HG03159 (cell line): Measurements from ENCODE around the gene TNFRSF13B.
"Not testable (repeated sequence)": the region's sequence is repeated elsewhere in the genome, so short reads cannot be mapped to it uniquely, and the experiment has no call there.

ENCODE experiments used
- ATAC-seq: cut with Tn5 transposase; IDR thresholded peaks from one replicate; pipeline ENCODE4 v1.9.1; 2021; ENCODE audit warnings: mild to moderate bottlenecking, moderate library complexity; ENCODE audit not compliant: unreplicated experiment

Gene TNFRSF13B

DNA sequence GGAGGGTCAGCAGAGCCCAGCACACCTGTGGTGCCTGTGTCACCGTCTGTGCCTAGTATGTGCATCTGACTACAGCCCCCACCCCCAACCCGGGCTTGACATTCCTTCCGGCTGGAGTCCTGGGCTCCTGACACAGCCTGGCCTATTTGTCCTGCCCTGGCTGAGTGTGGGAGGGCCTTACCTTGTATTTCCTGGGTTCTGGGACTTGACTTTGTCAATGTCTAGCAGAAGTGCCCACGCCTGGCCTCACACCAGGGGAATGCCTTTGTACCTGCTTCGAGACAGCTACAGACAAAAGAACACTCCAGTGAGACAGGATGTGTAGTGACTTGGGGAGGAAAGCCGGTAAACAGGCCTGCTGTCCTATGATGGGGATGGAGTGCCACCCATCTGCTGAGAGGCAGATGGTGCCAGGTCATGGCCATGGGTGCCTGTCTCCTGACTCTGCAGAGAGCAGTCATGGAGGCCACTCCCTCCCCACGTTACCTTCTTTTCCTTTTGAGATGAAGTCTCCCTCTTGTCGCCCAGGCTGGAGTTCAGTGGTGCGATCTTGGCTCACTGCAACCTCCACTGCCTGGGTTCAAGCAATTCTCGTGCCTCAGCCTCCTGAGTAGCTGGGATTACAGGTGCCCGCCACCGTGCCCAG is 42.8 kb downstream of the TNFRSF13B start:
- ATAC-seq = no peak

DNA sequence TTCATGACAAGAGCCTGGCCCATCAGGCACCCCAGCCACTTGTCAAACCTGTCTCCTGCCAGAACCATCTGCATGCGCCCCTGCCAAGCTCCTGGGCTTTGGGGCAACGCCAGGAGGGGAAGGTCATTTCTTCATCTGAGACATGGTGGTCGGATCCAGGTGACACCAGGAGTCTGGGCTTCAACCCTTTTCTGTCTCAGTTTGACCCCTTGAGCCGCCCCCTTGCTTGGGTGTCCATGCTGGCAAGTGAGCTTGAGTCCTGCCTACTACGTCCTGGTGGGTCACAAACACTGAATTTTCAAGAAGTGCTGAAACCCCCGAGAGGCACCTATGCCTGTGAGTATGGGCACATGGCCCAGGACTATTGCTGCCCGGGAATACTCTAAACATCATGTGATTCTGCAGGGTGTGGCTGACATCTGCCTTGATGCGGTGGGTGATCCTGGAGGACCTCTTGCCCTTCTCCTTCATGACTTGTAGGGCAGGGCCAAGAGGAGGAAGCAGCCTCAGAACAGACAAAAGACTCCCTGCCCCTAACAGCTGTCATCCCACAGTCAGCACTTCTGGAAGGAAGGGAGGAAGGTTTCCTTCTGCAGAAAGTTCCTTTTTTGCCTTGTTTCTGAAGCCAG is 43.4 kb downstream of the TNFRSF13B start:
- no peak for ATAC-seq

DNA sequence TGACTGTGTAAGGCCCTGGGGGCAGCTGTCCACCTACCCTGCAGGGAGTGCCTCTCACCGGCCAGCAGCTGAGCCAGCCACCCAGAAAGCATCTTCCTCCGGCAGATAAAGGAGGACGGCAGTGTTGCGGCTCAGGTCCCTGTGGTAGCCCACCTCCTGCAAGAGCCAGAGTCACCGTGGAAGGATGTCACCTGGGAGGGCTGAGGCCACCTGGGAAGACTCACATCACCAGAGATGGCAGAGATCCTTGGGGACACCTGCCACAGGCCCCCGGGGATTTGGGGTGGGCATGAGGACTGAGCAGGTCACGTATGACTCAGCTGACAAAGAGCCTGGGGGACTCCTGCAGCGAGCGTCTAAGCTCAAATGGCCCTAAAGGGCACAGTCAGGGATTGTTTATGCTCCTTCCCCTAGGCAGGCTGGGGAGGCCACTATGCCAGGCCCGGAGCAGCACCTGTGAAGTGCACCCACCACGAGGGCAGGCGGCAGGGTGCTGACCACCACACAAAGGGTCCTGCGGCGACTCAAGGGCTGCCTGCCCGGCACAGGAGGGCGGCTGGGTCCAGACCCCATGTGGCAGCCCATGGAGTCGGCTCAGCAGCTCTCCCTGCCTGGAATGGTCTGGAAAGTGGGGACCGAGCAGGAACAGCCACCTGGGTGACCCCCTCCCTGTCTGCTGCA is 44.1 kb downstream of the TNFRSF13B start:
- no peak for ATAC-seq

DNA sequence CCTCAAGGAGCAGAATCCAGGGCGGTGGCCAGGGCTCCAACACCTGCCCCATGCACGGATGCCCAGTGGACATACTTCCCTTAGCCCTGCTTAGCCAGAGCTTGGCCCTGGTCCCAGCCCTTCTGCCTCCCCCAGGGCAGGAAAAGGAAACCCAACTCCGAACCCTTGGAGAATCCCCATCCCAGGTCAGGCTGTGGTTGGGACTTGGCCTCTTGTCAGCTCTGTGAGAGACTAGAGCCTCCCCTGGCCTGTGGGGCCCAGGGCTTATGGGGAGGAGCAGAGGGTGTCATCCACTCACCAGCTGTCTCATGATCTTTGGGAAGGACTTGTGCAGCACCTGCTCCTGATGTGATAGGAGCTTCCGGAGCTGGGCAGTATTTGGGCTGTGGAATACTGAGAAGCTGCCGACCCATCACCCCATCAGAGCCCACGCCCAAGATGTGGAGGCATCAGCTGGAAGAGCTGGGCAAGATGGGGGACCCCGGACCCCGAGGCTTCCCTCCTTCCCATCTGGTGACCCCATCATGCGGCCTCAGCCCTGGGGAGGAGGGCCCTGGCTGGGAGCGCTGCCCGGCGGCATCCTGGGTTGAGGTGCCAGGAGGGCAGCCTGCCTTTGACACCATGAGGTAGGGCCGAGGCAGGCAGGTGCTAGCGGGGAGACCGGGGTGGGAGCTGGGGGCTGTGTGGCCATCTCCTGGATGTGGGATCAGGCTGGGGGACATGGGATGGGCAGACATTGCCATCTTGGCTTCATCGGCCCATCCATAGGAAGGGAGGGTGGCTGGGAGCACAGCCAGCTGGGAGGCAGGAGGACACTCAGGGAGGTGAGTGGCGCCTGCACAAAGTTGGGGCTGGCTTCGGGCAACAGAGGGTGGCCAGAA is 45.1 kb downstream of the TNFRSF13B start:
- no peak for ATAC-seq

DNA sequence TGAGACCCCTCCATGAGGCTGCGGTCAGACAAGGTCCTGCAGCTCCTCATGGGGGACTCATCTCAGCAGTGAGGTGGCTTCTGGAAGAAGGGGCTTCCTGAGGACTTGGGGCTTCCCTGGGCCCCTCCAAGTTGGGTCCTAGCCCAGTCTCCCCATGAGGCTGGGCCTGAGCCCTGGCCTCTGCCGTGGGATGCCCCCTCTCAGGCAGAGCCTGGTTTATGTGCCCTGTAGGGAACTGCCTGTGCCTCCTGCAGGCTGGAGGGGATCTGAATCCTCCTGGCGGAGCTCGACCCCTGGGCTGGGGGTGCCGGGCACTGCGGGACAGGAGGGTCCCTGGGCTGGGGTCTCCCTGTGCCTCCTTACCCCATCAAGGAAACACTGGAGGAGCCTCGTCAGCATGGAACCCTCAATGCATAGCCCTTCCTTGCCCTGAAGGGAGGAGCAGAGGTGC is 45.8 kb downstream of the TNFRSF13B start:
- ATAC-seq = no peak

DNA sequence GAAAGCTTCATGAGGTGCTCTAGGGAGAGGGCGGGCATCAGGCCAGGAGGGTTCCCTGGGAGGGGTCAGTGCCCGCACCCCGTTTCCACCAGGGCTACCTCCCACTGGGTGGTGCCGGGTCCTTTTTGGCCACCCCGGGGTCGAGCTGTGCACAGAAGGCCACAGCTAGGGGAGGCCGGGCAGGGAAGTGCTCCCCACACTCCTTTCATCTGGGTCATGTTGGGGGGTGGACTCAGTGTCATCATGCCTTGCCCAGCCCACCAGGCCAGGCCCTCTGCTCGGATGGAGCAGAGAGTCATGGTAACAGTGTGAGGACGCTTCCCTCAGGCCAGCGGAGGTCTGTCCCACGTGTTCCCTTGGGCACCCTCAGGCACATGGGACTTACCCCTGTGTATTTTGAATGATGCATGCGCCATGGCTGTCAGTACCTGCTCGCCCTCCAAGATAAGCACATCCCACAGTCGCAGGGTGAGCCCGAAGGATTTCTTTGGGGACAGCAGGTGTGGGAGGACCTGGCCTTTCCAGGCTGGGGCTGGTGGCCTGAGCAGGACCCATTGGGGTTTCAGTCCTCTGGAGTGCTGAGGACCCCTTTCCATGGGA is 46.4 kb downstream of the TNFRSF13B start:
- no peak for ATAC-seq

DNA sequence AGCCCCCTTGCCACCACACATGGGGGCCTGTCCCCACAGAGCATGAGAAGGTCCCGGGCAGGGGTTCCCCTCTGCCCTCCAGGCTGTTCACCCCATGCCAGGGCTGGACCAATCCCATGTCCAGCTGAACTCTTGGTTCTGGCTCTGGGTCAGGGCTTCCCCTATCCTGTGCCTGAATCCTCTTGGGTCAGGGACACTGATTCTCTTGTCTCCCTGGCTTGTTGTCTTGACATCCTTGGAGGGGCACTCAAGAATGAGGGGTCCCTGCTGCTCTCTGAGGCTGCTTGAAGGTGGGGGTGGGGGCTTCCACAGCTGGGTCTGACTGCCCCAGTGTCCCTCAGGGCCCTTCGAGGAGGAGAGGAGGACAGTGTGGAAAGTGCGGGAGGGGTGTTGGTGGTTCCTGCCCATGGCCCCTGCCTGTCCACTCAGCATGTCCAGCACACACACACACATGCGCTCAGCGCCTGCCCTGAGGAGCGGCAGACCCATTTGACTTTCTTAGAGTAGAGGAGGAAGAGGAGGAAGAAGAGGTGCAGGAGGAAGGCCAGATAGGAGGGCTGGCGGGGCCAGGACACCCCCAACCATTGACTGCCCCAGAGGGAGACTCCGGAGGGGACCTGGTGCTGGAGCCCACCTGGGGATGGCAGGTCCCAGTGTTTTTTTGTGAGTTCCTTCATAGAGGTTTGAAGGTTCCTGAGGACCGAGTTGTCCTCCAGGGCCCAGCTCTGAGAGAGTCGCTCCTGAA is 47.0 kb downstream of the TNFRSF13B start:
- ATAC-seq = no peak

DNA sequence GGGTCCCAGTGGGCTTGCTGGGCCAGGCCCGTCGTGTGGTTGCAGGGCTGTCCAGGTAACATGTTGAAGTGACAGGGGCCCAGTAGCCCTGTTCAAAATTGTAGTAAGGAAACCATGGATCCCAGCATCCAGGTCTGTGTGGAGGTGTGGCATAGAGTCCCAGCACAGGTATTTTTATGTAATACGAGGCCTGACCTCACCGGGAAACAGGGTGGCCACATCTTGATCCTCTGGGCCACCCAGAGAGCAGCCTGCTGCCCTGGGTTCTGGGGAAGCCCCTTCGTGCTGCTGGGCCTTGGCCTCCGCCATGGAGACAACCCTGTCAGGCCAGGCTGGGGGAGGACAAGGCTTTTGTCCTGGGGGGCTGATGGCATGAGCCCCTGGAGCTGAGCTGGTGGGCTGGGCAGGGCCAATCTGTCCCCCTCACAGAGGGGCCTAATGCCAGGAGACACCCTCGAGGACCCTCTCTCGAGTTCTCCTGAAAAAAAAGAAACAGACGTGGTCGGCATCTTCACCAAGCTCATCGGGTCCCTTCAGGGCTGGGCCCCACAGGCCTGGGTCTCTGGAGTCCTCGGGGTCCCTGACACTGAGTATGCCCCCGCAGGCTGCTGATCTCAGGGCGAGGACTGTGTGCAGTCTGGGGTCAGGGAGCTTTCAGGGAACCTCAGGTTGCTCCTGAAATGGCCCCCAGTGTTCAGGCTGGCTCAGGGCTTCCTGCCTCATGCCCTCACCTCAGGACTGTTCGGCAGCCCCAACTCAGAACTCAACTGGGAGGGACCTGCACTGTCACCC is 47.8 kb downstream of the TNFRSF13B start:
- no peak for ATAC-seq

DNA sequence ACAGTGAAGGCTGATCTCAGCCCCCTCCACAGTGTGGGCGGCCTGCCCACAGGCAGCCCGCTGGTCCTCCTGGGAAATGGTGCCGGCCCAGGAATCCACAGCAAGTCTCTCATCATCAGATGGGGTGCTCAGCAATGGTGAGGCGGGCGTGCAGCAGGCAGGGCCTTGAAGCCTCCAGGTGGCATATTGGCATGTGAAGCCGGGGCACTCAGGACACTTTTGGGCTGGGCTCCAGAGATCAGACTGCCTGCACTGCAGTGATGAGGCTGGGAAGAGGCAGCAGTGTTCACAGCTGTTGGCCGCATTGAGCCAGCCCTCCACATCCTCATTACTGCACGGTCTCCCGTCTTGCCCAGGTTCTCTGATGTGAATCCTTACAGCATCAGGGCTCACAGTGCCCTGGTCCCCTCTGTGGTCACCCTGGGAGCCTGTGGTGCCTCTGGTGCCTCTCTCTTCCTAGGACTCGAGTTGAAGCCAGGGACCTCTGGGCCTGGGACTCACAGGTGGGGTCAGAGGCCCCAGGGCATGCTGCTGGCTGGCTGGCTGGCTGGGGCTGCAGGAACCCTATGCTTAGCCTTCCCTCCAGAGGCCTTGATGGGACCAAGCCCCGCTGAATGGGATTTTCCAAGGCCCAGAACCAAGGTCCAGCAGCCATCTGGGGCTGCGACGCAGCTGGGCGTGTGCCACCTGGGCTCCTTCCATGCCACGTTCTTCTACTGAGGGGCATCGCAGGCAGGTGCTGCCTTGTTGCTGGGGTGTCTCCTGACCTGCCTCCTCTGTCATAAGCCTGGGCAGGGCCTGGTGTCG is 48.6 kb downstream of the TNFRSF13B start:
- no peak for ATAC-seq

DNA sequence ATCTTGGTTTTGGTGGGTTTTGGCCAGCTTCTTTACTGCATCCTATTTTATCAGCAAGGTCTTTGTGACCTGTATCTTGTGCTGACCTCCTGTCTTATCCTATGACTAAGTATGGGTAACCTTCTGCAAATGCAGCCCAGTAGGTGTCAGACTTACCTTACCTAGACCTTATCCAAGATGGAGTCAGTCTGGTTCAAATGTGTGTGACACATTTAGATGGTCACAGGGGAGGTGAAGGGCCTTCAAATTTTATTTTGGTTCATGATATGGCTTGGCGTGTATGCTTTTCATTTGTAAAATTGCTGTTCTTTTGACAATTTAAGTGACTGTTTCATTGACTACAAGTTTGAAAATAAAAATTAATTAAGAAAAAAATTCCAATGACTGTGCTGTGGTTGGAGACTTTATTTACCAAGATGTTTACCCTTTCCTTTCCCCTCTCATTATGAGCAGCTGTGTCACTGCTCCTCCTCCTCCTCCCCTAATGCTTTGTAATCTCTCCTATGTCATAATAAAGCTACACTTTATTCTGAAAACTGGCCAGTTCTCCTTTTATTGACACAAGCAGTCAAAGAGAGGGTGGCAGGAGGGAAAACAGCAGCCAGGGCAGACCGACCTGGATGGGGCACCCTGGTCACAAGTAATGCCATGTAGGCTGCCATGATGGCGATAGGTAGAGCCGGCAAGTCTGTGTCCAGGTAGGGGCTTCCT is 49.4 kb downstream of the TNFRSF13B start:
- ATAC-seq = no peak

DNA sequence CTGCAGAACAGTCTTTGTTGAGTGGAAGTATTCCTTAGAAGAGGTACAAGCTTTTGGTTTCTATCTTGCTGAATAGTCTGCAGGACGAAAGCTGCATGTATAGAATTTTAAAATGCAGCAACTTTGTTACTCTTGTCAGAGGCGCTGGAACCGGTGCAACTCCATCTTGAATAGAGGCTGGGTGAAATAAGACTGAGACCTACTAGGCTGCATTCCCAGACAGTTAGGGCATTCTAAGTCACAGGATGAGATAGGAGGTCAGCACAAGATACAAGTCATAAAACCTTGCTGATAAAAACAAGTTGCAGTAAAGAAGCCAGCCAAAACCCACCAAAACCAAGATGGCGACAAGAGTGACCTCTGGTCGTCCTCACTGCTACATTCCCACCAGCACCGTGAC is 50.5 kb downstream of the TNFRSF13B start:
- not testable (repeated sequence) for ATAC-seq

DNA sequence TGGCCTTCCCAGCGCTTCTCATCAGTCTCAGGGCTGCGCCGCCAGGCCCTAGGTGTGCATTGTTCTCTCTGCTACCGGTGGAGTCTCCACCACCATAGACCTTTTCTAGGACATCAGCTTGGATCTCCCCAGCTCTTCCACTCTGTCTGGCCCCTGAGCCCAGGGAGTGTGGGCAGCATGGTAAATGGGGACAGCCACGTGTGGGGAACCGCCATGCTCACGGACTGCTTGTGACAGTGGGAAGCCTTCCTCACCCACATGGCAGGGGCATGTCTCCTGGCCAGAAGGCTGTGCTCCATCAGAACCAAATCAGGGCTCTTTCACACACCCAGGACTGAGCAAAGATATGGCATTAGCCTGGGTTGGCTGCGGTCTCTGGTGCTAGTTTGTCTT is 51.3 kb downstream of the TNFRSF13B start:
- no peak for ATAC-seq

DNA sequence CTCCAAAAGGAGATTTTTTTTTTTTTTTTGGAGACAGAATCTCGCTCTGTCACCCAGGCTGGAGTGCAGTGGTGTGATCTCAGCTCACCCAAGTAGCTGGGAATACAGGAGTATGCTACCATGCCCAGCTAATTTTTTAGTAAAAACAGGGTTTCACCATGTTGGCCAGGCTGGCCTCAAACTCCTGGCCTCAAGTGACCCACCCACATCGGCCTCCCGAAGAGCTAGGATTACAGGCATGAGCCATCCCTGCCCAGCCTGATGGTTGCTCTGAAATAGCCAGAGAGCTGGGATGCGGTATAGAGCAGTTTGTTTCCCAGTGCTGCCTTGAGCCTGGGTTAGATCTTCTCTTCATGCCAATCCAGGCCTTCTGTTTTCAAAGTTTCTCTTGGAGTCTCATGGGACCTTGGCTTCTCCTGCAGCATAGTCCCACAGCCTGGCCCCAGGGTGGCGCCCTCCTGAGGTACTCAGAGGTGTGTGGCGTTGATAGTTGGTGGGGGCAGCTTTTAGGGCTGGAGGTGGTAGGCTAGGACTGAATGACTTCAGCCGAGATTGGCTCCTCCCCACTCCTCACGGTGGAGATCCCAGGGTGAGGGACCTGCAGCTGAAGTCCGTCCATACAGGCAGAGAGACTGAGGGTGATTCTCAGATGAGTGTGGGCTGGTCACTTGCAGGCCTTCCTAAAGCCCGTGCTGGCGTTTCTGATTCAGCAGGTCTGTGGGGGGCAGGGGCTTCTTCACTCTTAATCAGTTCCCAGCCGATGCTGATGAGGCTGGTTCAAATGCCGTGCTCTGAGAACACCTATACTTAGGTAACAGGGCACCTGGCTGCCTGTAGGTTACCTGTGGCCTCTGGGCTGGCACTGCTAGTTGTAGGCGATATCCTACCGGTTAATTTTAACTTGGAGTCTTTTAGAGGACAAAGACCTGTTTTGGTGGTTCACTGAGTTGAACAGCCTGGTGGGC is 52.0 kb downstream of the TNFRSF13B start:
- no peak for ATAC-seq

DNA sequence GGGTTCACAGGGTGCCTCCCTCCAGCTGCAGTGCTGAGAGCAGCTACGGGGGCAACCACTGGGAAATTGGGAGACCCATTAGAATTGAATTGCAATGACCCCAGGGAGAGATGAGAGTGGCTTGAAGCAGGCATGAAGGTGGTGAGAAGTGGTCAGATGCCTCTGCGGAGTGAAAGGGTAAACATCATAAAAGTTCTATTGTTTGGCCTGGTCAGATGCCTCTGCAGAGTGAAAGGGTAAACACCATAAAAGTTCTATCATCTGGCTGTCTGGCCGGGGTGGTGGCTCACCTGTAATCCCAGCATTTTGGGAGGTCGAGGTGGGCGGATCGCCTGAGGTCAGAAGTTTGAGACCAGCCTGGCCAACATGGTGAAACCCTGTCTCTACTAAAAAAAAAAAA is 53.5 kb downstream of the TNFRSF13B start:
- ATAC-seq = no peak

DNA sequence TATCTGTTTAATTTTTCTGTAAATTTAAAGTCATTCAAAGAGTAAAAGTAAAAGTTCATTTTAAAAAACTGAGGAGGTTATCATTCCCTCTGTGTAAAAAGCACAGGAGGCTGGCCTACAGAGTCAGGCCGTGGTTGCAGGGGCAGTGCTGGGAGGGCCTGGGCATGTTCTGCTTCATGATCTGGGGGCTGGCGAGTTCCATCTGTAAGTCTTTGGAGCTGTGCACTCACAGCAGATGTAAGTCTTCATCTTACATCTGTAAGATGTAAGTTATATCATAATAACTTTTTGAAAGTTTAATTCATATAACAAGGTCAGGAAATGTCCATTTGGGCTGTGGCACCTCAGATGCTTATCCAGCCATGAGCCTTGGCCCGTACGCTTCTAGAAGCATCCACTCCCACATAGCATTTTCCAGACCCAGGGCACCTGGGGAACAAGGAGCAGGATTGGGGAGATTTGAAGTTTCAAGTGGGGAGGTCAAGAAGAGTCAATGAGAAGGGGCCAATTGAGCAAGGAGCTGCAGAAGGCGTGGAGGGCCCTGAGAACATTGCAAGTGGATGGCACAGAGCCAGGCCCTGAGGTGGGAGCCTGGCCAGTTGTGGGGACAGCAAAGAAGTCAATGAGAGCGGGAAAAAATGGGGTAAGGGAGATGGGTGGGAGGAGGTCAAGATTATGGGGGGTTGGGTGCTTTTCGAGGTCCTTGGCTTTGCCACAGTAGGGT is 54.1 kb downstream of the TNFRSF13B start:
- ATAC-seq = no peak

DNA sequence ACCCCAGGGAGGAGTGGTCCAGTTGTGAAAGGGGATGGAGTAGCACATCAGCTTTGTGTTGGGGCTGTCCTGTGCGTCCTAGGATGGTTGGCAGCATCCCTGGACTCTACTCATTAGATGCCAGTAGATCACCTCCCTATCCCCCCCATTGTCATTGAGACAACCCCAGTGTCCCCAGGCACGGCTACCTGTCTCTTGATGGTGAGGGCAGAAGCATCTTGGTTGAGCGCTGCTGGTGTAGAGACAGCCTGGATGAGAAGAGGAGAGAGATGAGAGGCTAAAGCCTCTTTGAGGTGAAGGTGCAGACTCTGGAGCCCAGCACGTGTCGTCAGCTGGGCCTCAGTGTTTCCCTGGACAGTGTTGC is 55.4 kb downstream of the TNFRSF13B start:
- no peak for ATAC-seq
